Measurements from ENCODE around the gene GRM5.
"Not testable (repeated sequence)": the region's sequence is repeated elsewhere in the genome, so short reads cannot be mapped to it uniquely, and the experiment has no call there.

Gene GRM5

DNA sequence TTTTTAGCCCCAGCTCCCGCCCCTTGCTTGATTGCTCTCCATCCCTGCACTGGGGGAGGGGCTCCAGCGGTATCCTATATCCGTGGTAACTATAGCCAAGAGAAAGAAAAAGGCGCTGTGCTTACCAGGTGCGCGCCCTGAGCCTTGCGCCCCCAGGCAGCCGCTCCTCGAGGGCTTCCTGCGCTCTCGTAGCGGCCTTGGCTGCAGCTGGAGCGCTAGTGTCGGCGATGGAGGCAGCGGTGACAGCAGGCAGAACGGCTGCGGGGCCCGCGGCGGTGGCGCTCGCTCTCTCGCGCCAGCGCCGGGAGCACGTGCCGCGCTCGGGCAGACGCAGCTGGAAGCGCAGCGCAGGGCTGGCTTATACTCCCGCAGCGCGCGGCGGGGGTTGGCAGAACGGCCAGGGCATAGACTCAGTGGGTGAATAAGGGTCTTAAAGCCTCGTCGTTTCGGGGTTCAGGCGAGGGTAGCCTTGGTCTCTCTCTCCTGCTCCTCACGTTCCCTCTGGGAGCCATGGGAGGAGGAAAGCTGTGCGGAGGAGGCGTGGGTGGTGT lies at the start of gene GRM5:
TSS of gene GRM5 (minus strand) at position 332 of the 551 bp plus-strand sequence. CDS start 18,110 bp downstream, outside the sequence.
- in situ Hi-C loops (cut with MboI; ENCODE audit: low pct_unique_long_range_greater_than_20kb, low sequenced_read_pairs, unreplicated experiment); DNase-seq (ENCODE audit: low spot score): not testable (repeated sequence)

- in situ Hi-C loops (cut with MboI; ENCODE audit: low pct_unique_long_range_greater_than_20kb, low sequenced_read_pairs, unreplicated experiment); DNase-seq (ENCODE audit: low spot score): not testable (repeated sequence)
- TF ChIP-seq, protein P1, sequence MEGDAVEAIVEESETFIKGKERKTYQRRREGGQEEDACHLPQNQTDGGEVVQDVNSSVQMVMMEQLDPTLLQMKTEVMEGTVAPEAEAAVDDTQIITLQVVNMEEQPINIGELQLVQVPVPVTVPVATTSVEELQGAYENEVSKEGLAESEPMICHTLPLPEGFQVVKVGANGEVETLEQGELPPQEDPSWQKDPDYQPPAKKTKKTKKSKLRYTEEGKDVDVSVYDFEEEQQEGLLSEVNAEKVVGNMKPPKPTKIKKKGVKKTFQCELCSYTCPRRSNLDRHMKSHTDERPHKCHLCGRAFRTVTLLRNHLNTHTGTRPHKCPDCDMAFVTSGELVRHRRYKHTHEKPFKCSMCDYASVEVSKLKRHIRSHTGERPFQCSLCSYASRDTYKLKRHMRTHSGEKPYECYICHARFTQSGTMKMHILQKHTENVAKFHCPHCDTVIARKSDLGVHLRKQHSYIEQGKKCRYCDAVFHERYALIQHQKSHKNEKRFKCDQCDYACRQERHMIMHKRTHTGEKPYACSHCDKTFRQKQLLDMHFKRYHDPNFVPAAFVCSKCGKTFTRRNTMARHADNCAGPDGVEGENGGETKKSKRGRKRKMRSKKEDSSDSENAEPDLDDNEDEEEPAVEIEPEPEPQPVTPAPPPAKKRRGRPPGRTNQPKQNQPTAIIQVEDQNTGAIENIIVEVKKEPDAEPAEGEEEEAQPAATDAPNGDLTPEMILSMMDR (IDR thresholded peaks at IDR 0.05; ENCODE audit: extremely low read depth, insufficient read depth, missing control alignments): peak; percentile 62
Observed at GRCh38 chr11:89097956-89098355, 32.2 kb upstream of the GRM5 start.

DNA sequence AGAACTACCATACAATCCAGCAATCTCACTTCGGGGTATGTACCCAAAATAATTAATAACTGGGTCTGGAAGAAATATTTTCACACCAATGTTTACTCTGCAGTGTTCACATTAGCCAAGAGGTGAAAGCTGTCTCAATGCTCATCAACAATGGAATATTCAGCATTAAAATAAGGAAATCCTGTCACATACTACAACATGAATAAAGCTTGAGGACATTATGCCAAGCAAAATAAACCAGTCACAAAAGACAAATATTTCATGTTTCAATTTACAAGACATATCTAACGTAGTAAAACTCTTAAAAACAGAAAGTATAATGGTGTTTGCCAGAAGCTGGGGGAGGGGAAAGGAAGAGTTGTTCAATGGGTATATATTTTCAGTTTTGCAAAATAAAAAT lies 28.0 kb upstream of the GRM5 start:
- in situ Hi-C loops (cut with MboI; ENCODE audit: low pct_unique_long_range_greater_than_20kb, low sequenced_read_pairs, unreplicated experiment); DNase-seq (ENCODE audit: low spot score): not testable (repeated sequence)

- in situ Hi-C loops (cut with MboI; ENCODE audit: low pct_unique_long_range_greater_than_20kb, low sequenced_read_pairs, unreplicated experiment); DNase-seq (ENCODE audit: low spot score): not testable (repeated sequence)
Observed at GRCh38 chr11:89084951-89085350, 19.2 kb upstream of the GRM5 start.

DNA sequence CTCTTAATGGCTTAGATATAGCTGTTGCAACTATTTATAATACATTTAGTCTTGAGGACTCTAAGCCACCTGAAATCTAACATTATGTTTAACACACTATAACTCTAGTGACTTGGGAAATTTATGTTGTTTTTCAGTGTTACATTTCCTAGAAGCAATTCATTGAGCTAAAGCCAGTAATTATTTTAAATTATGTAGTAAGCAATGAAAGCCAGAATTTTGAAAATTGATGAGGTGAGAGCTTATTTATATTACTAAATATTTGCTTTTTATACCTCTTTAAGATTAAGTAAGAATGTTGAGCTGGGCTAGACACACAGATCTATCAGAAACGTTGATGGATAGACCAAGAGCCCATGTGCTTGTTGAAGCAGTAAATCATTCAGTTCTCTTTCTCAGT lies 5.1 kb upstream of the GRM5 start:
- in situ Hi-C loops (cut with MboI; ENCODE audit: low pct_unique_long_range_greater_than_20kb, low sequenced_read_pairs, unreplicated experiment); DNase-seq (ENCODE audit: low spot score): not testable (repeated sequence)

DNA sequence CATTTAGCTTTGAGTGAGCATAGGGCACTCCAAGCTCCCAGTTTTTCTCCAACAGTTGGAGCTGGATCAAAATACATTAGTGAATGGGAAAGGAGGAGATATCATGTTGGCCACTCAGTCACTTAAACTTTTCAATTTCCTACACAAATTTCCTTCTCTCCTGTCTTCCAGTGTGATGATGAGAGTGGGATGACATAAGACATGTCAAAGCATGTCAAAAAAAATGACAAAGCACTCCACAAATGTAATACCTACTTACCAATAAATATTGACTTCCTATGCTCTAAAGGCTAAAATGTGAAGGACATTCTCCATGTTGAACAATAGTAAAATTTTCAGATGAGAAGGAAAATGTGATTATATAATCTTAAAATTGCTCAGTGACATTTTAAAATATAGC lies 1.5 kb upstream of the GRM5 start:
- DNase-seq (ENCODE audit: low spot score): no peak
- TF ChIP-seq, protein P1 (IDR thresholded peaks at IDR 0.05; ENCODE audit: extremely low read depth, insufficient read depth, missing control alignments): no peak
- in situ Hi-C loops (cut with MboI; ENCODE audit: low pct_unique_long_range_greater_than_20kb, low sequenced_read_pairs, unreplicated experiment): no loop called here

DNA sequence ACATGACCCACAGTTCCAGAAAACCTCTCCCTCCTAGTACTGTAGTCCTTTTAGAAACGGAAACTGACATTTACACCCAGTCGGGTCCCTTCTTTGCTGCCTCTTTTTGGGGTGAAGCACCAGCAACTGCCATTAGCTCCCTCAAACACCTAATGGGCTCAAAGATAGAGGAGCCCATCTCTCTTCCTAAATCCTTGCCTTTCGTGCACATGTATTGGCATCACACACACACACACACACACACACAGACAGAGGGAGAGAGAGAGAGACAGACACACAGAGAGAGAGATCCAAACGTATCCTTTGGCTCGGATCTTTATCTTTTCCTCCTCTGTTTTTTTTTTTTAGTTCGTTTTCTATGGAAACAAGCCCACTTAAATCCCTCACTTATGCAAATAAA lies 716 bp downstream of the GRM5 start:
- DNase-seq (ENCODE audit: low spot score): no peak
- in situ Hi-C loops (cut with MboI; ENCODE audit: low pct_unique_long_range_greater_than_20kb, low sequenced_read_pairs, unreplicated experiment): no loop called here
- TF ChIP-seq, protein P1 (IDR thresholded peaks at IDR 0.05; ENCODE audit: extremely low read depth, insufficient read depth, missing control alignments): no peak

GRCh38 chr11:89063481-89063951 lies 2.3 kb downstream of the GRM5 start:
- in situ Hi-C loops (cut with MboI; ENCODE audit: low pct_unique_long_range_greater_than_20kb, low sequenced_read_pairs, unreplicated experiment); DNase-seq (ENCODE audit: low spot score): not testable (repeated sequence)

DNA sequence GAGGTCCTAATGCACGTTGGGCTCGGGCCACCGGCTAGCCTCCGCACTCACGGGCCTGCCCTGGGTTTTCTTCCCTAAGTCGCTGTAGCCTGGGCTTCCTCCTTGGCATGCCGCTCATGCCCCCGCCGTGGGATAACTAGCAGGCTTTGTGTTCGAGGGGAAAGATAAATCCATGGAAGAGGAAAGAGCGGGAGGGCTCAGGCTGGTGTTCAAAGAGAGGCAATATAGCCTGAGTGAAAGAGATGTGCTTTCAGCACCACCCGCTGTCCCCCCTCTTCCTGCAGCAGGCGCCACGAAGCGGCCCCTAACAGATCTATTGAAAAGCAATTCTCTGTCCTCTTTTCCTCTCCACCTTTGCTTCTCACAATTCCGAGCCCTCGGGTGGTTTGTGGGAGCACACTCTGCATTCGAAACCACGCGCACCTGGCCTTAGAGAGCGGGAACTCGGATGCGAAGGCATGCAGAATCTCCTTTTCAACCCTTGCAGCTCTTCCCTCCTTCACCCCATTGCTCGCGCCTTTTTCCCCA lies 2.9 kb downstream of the GRM5 start:
- in situ Hi-C loops (cut with MboI; ENCODE audit: low pct_unique_long_range_greater_than_20kb, low sequenced_read_pairs, unreplicated experiment); DNase-seq (ENCODE audit: low spot score): not testable (repeated sequence)

DNA sequence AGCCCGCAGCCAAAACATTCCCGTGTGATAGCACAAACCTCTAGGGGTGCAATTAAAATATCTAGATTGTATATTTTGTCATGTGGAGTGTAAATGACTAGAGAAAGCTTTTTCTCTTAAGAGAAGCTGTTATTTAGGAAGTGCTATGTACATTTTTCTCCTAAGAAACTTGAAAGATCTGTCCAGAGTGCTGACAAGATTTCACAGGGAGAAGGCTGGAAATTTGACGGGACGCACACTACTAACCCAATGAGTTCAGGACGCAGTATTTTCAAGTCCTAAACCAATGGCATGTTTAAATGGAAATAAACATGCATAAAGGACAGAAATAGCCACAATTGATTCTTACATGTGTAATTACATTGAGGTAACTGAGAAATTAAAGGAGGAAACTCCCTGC lies 3.9 kb downstream of the GRM5 start:
- in situ Hi-C loops (cut with MboI; ENCODE audit: low pct_unique_long_range_greater_than_20kb, low sequenced_read_pairs, unreplicated experiment); DNase-seq (ENCODE audit: low spot score): not testable (repeated sequence)

DNA sequence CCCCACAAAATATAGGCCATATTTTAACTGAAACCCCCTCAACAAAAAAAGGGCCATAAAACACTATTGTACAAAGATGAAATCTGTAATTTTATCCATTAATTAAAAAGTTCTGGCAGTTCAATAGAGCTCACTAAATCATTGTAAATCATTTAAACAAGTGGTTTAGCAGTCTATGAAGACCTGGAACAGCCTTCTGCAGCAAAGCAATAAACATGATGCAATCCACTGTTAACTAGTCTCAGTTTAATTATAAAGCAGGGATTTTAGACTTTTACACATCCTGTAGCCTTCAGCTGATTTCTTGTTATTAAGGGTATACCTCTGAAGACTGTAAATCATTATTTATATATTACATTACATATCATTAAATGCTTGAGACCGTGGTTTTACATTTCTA lies 8.4 kb downstream of the GRM5 start:
- DNase-seq (ENCODE audit: low spot score); in situ Hi-C loops (cut with MboI; ENCODE audit: low pct_unique_long_range_greater_than_20kb, low sequenced_read_pairs, unreplicated experiment): not testable (repeated sequence)

All from GM13977 (cell line).